GM13976 (cell line): ENCODE data around the gene EIF2S2.

Experiments
- DNase-seq: peaks from one replicate; pipeline ENCODE4 v3.0.0; 2012; ENCODE audit warnings: low spot score
- CTCF ChIP-seq: IDR thresholded peaks from 2 replicates; pipeline ENCODE4 v1.5.1; 2012; ENCODE audit warnings: borderline replicate concordance, mild to moderate bottlenecking; ENCODE audit not compliant: insufficient read depth; ENCODE audit errors: extremely low read depth, missing control alignments, control extremely low read depth
- in situ Hi-C: fragments of 300-500 bp; cut with MboI; formaldehyde crosslinking; loops from one replicate; pipeline ENCODE4 v1.12.0; 2022; ENCODE audit warnings: low sequenced_read_pairs, mixed read lengths, inconsistent platforms; ENCODE audit not compliant: unreplicated experiment

Gene EIF2S2

GRCh38 chr20:34079818-34080217 is 32.2 kb downstream of the EIF2S2 start:
- DNase-seq = no peak
- no peak for TF ChIP-seq CTCF
- in situ Hi-C loops = no loop called here

- no peak for TF ChIP-seq CTCF
- in situ Hi-C loops = no loop called here
- no peak for DNase-seq
Measured at GRCh38 chr20:34078540-34078939, 33.5 kb downstream of the EIF2S2 start.

GRCh38 chr20:34076952-34077351 is 35.1 kb downstream of the EIF2S2 start:
- in situ Hi-C loops = no loop called here
- DNase-seq = no peak
- no peak for TF ChIP-seq CTCF

GRCh38 chr20:34075647-34076046 is 36.4 kb downstream of the EIF2S2 start:
- in situ Hi-C loops = no loop called here
- no peak for TF ChIP-seq CTCF
- DNase-seq = no peak

GRCh38 chr20:34074101-34074760 is 37.8 kb downstream of the EIF2S2 start:
- in situ Hi-C loops = no loop called here
- no peak for TF ChIP-seq CTCF
- no peak for DNase-seq

- TF ChIP-seq CTCF = no peak
- DNase-seq = no peak
- in situ Hi-C loops = no loop called here
Measured at GRCh38 chr20:34072778-34073177, 39.3 kb downstream of the EIF2S2 start.
